Measurements from ENCODE around the gene MDM1.

The MDM1 gene, protein sequence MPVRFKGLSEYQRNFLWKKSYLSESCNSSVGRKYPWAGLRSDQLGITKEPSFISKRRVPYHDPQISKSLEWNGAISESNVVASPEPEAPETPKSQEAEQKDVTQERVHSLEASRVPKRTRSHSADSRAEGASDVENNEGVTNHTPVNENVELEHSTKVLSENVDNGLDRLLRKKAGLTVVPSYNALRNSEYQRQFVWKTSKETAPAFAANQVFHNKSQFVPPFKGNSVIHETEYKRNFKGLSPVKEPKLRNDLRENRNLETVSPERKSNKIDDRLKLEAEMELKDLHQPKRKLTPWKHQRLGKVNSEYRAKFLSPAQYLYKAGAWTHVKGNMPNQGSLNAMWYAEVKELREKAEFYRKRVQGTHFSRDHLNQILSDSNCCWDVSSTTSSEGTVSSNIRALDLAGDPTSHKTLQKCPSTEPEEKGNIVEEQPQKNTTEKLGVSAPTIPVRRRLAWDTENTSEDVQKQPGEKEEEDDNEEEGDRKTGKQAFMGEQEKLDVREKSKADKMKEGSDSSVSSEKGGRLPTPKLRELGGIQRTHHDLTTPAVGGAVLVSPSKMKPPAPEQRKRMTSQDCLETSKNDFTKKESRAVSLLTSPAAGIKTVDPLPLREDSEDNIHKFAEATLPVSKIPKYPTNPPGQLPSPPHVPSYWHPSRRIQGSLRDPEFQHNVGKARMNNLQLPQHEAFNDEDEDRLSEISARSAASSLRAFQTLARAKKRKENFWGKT

DNA sequence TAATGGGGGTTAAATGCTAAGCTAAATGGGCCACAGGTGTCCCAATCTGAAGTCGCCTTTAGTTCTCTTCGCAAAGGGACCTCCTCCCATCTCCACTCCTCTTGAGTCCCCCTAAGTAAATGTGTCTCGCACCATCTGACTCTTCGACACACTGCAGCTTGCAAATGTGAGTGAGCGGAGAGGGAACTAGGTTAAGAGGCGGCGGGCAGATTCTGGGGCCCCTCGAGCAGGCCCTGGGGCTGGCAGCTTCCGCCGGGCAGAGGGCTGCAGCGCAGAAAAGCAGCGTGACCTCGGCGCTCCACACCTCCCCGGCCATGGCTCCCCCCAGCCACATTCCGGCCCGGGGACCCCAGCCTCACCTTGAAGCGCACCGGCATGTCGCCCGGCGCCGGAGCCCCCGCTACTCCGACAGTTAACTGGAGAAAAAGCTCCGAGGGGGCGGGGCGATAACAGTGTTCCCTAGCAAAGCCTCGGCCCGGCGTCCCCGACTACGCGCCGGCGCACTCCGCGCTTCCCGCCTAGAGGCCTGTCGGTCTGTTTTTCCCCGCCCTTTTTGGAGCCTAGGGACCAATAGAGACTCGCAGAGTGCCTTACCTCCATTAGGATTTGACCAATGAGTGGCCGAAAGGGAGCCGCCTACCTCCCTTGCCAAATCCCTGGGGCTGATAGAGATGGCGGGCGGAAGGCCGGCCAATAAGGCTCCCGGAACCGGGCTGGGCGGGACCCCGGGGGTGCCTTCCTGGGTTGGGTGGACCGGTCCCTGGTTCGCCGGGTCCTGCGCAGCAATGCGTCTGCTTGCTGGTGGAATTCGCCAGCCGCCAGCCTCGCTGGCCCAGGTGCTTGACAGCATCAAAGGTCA lies at the start of gene MDM1:
Gene MDM1 (minus strand): TSS at position 494 of the 859 bp plus-strand sequence. CDS start 117 bp downstream, at position 377.
- DNase-seq (peak; percentile 96), ATAC-seq (replicated peaks) (peak; percentile 97 to 98)
- Mint-ChIP-seq H3K4me3 (peak within 1 kb of the TSS; percentile 91 to 92), H3K27me3 (no peaks in the 10 kb centered on the region), H3K27ac (peak within 1 kb of the TSS; percentile 89), H3K36me3 (peaks cover 0 to 17% of the 10 kb centered on the region in 2 donors), H3K4me1 (peaks cover 24 to 30% of the 10 kb centered on the region in 2 donors), H3K9me3 (no peaks in the 10 kb centered on the region)

- H3K4me3 Mint-ChIP-seq = no peak overlapping the region
- no peaks in the 10 kb centered on the region for H3K9me3 Mint-ChIP-seq
- peaks cover 3 to 7% of the 10 kb centered on the region in 2 donors for H3K27me3 Mint-ChIP-seq
- no peak overlapping the region for H3K27ac Mint-ChIP-seq
- no peaks in the 10 kb centered on the region for H3K4me1 Mint-ChIP-seq
- ATAC-seq (replicated peaks) = no peak
- peaks cover 0 to 1% of the 10 kb centered on the region in 2 donors for H3K36me3 Mint-ChIP-seq
- DNase-seq = no peak
These were observed 49.5 kb upstream of the MDM1 start for GRCh38 chr12:68381476-68382219.

GRCh38 chr12:68378872-68379606 lies 46.9 kb upstream of the MDM1 start:
- Mint-ChIP-seq H3K9me3 (no peaks in the 10 kb centered on the region), H3K4me3 (no peak overlapping the region), H3K27ac (no peak overlapping the region), H3K27me3 (peaks cover 0 to 7% of the 10 kb centered on the region in 2 donors), H3K36me3 (peaks cover 0 to under 1% of the 10 kb centered on the region in 2 donors), H3K4me1 (peaks cover 13 to 14% of the 10 kb centered on the region in 2 donors)
- ATAC-seq (replicated peaks) = no peak
- DNase-seq = no peak

- Mint-ChIP-seq H3K27ac (no peak overlapping the region), H3K9me3 (no peaks in the 10 kb centered on the region), H3K4me3 (no peak overlapping the region), H3K27me3 (no peaks in the 10 kb centered on the region), H3K4me1 (peaks cover 20 to 25% of the 10 kb centered on the region in 2 donors), H3K36me3 (no peaks in the 10 kb centered on the region)
- ATAC-seq (replicated peaks) (no peak), DNase-seq (no peak)
These were observed 45.7 kb upstream of the MDM1 start for GRCh38 chr12:68377881-68378280.

- Mint-ChIP-seq H3K9me3 (no peaks in the 10 kb centered on the region), H3K27ac (no peak overlapping the region), H3K27me3 (no peaks in the 10 kb centered on the region), H3K36me3 (no peaks in the 10 kb centered on the region), H3K4me3 (no peak overlapping the region), H3K4me1 (peaks cover 23 to 30% of the 10 kb centered on the region in 2 donors)
- no peak for ATAC-seq (replicated peaks)
- DNase-seq = no peak
These were observed 44.7 kb upstream of the MDM1 start for GRCh38 chr12:68376901-68377300.

DNA sequence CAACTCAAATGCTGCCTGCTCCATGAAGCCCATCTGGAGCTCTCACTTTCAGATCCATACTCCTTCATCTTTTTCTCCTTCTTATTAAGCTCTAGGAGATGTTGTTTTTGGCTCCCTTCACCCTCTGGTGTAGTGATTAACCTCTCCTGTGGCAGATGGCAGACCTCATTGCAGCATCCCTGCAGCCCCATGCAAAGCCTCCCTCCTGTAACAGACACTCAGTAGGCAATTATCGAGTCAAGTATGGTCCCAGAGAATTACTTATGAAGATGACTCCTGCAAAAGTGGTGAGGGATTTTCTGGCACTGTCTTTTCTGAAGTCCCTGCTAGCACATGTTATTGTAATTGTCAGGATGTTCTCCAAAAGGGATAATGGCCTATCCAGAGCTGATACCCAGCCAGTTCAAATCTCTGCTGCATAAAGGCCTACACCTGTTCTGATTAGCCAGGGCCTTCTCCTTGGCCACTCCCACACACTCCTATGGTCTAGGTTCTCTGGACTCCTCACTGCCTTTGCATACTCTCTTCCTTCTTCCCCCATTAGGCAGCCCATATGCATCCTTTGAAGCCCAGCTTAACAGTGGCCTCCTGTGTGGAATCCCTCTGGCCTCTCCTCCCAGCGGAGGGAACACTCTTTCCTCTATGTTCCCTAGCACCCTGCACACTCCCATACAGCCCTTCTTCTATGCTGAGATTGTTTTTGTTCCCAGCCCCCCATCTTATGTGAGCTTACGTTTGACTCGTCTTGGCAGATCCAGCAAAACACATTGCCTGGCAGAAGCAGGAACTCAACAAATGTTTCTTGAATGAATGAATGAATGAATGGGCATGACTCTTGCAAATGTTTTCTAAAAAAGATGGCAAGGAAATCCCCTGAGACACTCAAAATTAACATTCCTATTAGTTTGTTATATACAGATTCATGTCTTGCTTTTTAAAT lies 43.9 kb upstream of the MDM1 start:
- Mint-ChIP-seq H3K36me3 (no peaks in the 10 kb centered on the region), H3K9me3 (no peaks in the 10 kb centered on the region), H3K4me3 (no peak overlapping the region), H3K4me1 (peaks cover 23 to 34% of the 10 kb centered on the region in 2 donors), H3K27ac (peak overlapping the region; percentile 47), H3K27me3 (no peaks in the 10 kb centered on the region)
- ATAC-seq (replicated peaks) = no peak
- DNase-seq = no peak

GRCh38 chr12:68374307-68374982 lies 42.3 kb upstream of the MDM1 start:
- no peaks in the 10 kb centered on the region for H3K9me3 Mint-ChIP-seq
- ATAC-seq (replicated peaks) (peak; percentile 76 to 82), DNase-seq (peak; percentile 52)
- H3K4me3 Mint-ChIP-seq = no peak overlapping the region
- peaks cover 23 to 38% of the 10 kb centered on the region in 2 donors for H3K4me1 Mint-ChIP-seq
- no peaks in the 10 kb centered on the region for H3K27me3 Mint-ChIP-seq
- H3K27ac Mint-ChIP-seq = peak overlapping the region; percentile 90
- H3K36me3 Mint-ChIP-seq = no peaks in the 10 kb centered on the region

DNA sequence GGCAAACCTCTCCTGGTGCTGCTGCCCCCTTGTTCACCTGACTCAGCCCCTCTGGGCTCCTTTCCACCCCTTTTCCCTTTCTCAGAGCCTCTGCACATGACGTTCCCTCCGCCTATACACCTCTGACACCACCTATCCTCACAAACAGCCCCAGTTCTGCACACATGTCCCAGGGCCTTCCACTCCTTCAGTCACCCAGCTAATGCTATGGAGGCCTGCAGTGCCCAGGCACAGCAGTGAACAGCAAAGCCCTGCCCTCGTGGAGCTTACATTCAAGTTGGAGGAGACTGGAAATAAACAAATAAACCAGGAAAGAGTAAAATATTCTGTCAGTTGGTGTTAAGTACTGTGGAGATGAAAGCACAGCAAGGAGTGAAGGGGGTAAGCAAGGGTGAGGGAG lies 38.5 kb upstream of the MDM1 start:
- Mint-ChIP-seq H3K27me3 (no peaks in the 10 kb centered on the region), H3K4me3 (no peak overlapping the region), H3K9me3 (no peaks in the 10 kb centered on the region), H3K4me1 (peaks cover 30 to 54% of the 10 kb centered on the region in 2 donors), H3K36me3 (no peaks in the 10 kb centered on the region), H3K27ac (no peak overlapping the region)
- DNase-seq (no peak), ATAC-seq (replicated peaks) (no peak)

GRCh38 chr12:68370006-68370590 lies 37.9 kb upstream of the MDM1 start:
- ATAC-seq (replicated peaks) (no peak), DNase-seq (no peak)
- Mint-ChIP-seq H3K27me3 (no peaks in the 10 kb centered on the region), H3K27ac (no peak overlapping the region), H3K9me3 (no peaks in the 10 kb centered on the region), H3K4me1 (peaks cover 29 to 54% of the 10 kb centered on the region in 2 donors), H3K36me3 (no peaks in the 10 kb centered on the region), H3K4me3 (no peak overlapping the region)

GRCh38 chr12:68368327-68368726 lies 36.2 kb upstream of the MDM1 start:
- Mint-ChIP-seq H3K4me1 (peaks cover 30 to 54% of the 10 kb centered on the region in 2 donors), H3K36me3 (no peaks in the 10 kb centered on the region), H3K27me3 (no peaks in the 10 kb centered on the region), H3K27ac (no peak overlapping the region), H3K4me3 (no peak overlapping the region), H3K9me3 (no peaks in the 10 kb centered on the region)
- ATAC-seq (replicated peaks) (no peak), DNase-seq (no peak)

- Mint-ChIP-seq H3K4me1 (peaks cover 28 to 51% of the 10 kb centered on the region in 2 donors), H3K4me3 (no peak overlapping the region), H3K27me3 (no peaks in the 10 kb centered on the region), H3K27ac (no peak overlapping the region), H3K36me3 (no peaks in the 10 kb centered on the region), H3K9me3 (no peaks in the 10 kb centered on the region)
- no peak for DNase-seq
- ATAC-seq (replicated peaks) = no peak
These were observed 35.7 kb upstream of the MDM1 start for GRCh38 chr12:68367903-68368302.

GRCh38 chr12:68367116-68367515 lies 35.0 kb upstream of the MDM1 start:
- H3K4me1 Mint-ChIP-seq = peaks cover 24 to 47% of the 10 kb centered on the region in 2 donors
- no peak for DNase-seq
- no peak overlapping the region for H3K27ac Mint-ChIP-seq
- H3K9me3 Mint-ChIP-seq = no peaks in the 10 kb centered on the region
- no peak overlapping the region for H3K4me3 Mint-ChIP-seq
- no peaks in the 10 kb centered on the region for H3K36me3 Mint-ChIP-seq
- no peaks in the 10 kb centered on the region for H3K27me3 Mint-ChIP-seq
- no peak for ATAC-seq (replicated peaks)

Data from stimulated activated naive B cell treated with anti-CD40 and anti-IgM and Interleukin-4, amounts not matched to agents 10 μg/mL and 1 μg/mL and 100 μg/mL, for 72 hours (primary cell).